Mucosa of rectum (tissue), 2 donors: Measurements from ENCODE around the gene PTCH1.
A peak's percentile ranks its signal among the peaks of the same experiment; 100 is the strongest.

ENCODE experiments used
- H3K27ac ChIP-seq, 2 donors: one replicate each; pipeline ENCODE4 v1.7.0; 2013; ENCODE audit warnings: inconsistent platforms in 2 of 2, low read depth in 2 of 2, low read length in 2 of 2
- H3K27me3 ChIP-seq, 2 donors: one replicate each; pipeline ENCODE4 v1.7.0; 2013; ENCODE audit warnings: low read length in 2 of 2; ENCODE audit not compliant: control insufficient read depth in 2 of 2, insufficient read depth in 2 of 2
- H3K36me3 ChIP-seq, 2 donors: one replicate each; pipeline ENCODE4 v1.7.0; 2013; ENCODE audit warnings: low read length in 2 of 2; ENCODE audit not compliant: control insufficient read depth in 2 of 2, insufficient read depth in 2 of 2
- H3K4me1 ChIP-seq, 2 donors: one replicate each; pipeline ENCODE4 v1.7.0; 2013; ENCODE audit warnings: low read length in 2 of 2, mild to moderate bottlenecking in 1 of 2; ENCODE audit not compliant: control insufficient read depth in 2 of 2, insufficient read depth in 2 of 2
- H3K4me3 ChIP-seq, 2 donors: one replicate each; pipeline ENCODE4 v1.7.0; 2013; ENCODE audit warnings: low read length in 2 of 2
- H3K9ac ChIP-seq, 2 donors: one replicate each; pipeline ENCODE4 v1.7.0; 2013; ENCODE audit warnings: low read length in 2 of 2, low read depth in 1 of 2, mild to moderate bottlenecking in 1 of 2
- H3K9me3 ChIP-seq, 2 donors: one replicate each; pipeline ENCODE4 v1.7.0; 2013; ENCODE audit warnings: low read length in 2 of 2; ENCODE audit not compliant: control insufficient read depth in 2 of 2
- donor health status: healthy.
- donor health status: Normal muscosa, but diverticular disease.

Gene PTCH1

GRCh38 chr9:95433096-95433819 is 83.5 kb downstream of the PTCH1 start:
- peaks cover 0 to 4% of the 10 kb centered on the region in 2 donors for H3K9me3 ChIP-seq
- no peak overlapping the region for H3K4me3 ChIP-seq
- no peaks in the 10 kb centered on the region for H3K27me3 ChIP-seq
- no peak overlapping the region for H3K9ac ChIP-seq
- H3K4me1 ChIP-seq: no peaks in the 10 kb centered on the region
- no peak overlapping the region for H3K27ac ChIP-seq
- no peaks in the 10 kb centered on the region for H3K36me3 ChIP-seq

GRCh38 chr9:95431286-95431685 is 85.5 kb downstream of the PTCH1 start:
- peaks cover 0 to 2% of the 10 kb centered on the region in 2 donors for H3K4me1 ChIP-seq
- H3K9me3 ChIP-seq: peaks cover 0 to 4% of the 10 kb centered on the region in 2 donors
- no peaks in the 10 kb centered on the region for H3K27me3 ChIP-seq
- no peak overlapping the region for H3K9ac ChIP-seq
- H3K4me3 ChIP-seq: no peak overlapping the region
- H3K36me3 ChIP-seq: no peaks in the 10 kb centered on the region
- H3K27ac ChIP-seq: no peak overlapping the region

DNA sequence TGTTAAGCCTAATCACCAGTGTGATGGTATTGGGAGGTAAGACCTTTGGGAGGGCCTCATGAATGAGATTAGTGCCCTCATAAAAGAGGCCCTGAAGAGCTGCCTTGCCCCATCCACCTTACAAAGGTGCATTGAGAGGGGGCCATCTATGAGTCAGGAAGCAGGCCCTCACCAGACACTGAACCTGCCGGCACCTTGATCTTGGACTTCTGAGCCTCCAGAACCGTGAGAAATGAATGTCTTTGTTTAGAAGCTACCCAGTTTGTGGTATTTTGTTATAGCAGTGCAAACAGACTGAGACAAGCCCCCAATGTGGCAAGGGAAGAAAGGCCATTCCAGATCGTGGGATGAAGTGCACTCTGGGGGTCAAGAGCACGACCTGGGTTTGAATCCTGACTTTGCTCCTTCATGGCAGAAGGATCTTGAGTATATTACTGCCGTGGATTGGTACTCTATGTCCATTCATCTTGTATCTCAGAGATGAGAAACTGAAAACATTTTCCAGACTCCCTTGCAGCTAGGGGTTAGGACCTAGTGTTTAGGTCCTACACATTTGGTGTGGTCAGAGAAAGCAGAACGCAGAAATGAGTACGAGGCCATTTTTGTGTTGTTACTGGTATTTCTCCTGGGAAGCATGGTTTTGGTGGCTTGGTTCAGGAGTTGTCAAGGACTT is 86.7 kb downstream of the PTCH1 start:
- no peak overlapping the region for H3K4me3 ChIP-seq
- no peaks in the 10 kb centered on the region for H3K36me3 ChIP-seq
- no peak overlapping the region for H3K27ac ChIP-seq
- no peaks in the 10 kb centered on the region for H3K27me3 ChIP-seq
- H3K9ac ChIP-seq: no peak overlapping the region
- peaks cover 4 to 6% of the 10 kb centered on the region in 2 donors for H3K4me1 ChIP-seq
- peaks cover 0 to 4% of the 10 kb centered on the region in 2 donors for H3K9me3 ChIP-seq

GRCh38 chr9:95429096-95429495 is 87.7 kb downstream of the PTCH1 start:
- Histone ChIP-seq H3K9ac (no peak overlapping the region), H3K9me3 (peaks cover 0 to 4% of the 10 kb centered on the region in 2 donors), H3K27me3 (no peaks in the 10 kb centered on the region), H3K36me3 (no peaks in the 10 kb centered on the region), H3K4me3 (no peak overlapping the region), H3K4me1 (peaks cover 4 to 6% of the 10 kb centered on the region in 2 donors), H3K27ac (no peak overlapping the region)

GRCh38 chr9:95425910-95426551 is 90.7 kb downstream of the PTCH1 start:
- peak overlapping the region; percentile 73 to 74 for H3K4me3 ChIP-seq
- H3K9me3 ChIP-seq: peaks cover 5 to 8% of the 10 kb centered on the region in 2 donors
- no peaks in the 10 kb centered on the region for H3K27me3 ChIP-seq
- H3K27ac ChIP-seq: peak overlapping the region; percentile 84 to 86
- H3K9ac ChIP-seq: peak overlapping the region; percentile 48 to 53
- H3K36me3 ChIP-seq: no peaks in the 10 kb centered on the region
- H3K4me1 ChIP-seq: peaks cover 4 to 6% of the 10 kb centered on the region in 2 donors

DNA sequence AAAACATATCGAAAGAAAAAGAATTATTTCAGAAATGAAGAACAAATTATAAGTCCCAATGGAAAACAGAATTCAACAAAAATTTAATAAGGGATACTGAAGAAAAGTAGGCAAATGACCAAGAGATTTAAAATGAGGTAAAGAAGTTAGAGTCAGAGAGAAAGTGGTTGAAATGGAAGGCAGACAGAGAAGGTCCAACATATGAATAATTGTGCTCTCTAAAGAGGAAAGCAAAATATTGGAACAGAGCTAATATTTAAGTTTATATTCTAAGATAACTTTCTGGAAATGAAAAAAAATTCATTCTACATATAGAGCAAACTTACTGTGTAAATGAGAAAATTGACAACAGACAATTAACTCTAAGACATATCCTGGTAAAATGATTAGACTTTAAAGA is 94.1 kb downstream of the PTCH1 start:
- Histone ChIP-seq H3K4me3 (no peak overlapping the region), H3K36me3 (no peaks in the 10 kb centered on the region), H3K4me1 (peaks cover 4 to 6% of the 10 kb centered on the region in 2 donors), H3K27me3 (no peaks in the 10 kb centered on the region), H3K9ac (no peak overlapping the region), H3K27ac (no peak overlapping the region), H3K9me3 (peaks cover 4 to 5% of the 10 kb centered on the region in 2 donors)

GRCh38 chr9:95420518-95420917 is 96.3 kb downstream of the PTCH1 start:
- Histone ChIP-seq H3K27ac (no peak overlapping the region), H3K4me3 (no peak overlapping the region), H3K9ac (no peak overlapping the region), H3K4me1 (no peaks in the 10 kb centered on the region), H3K36me3 (no peaks in the 10 kb centered on the region), H3K9me3 (peaks cover 4 to 5% of the 10 kb centered on the region in 2 donors), H3K27me3 (no peaks in the 10 kb centered on the region)

- no peak overlapping the region for H3K27ac ChIP-seq
- no peaks in the 10 kb centered on the region for H3K4me1 ChIP-seq
- no peaks in the 10 kb centered on the region for H3K27me3 ChIP-seq
- peaks cover 4 to 5% of the 10 kb centered on the region in 2 donors for H3K9me3 ChIP-seq
- H3K4me3 ChIP-seq: no peak overlapping the region
- no peaks in the 10 kb centered on the region for H3K36me3 ChIP-seq
- H3K9ac ChIP-seq: no peak overlapping the region
Observed at GRCh38 chr9:95419444-95419843, 97.3 kb downstream of the PTCH1 start.

- no peak overlapping the region for H3K4me3 ChIP-seq
Observed at GRCh38 chr9:95415158-95415557, 101.6 kb downstream of the PTCH1 start.

DNA sequence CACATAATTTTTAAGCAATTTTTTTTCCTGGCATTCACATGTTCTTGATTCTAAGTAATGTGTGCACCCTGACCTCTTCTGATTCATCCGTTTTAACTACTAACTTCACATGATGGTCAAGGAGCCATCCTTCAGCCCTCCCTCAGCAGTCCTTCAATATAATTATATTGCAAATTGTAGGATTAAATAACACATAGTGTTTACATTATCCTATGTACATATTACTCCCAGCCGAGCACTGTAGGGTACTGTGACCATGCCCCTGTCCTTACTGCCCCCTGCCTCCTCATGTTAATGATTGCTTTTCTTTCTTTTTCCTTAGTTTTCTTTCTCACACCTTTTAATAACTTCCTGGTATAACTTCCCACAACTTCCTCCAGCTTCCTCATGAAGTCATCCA is 103.0 kb downstream of the PTCH1 start:
- Histone ChIP-seq H3K27ac (no peak overlapping the region), H3K4me3 (no peak overlapping the region), H3K9ac (no peak overlapping the region), H3K9me3 (no peaks in the 10 kb centered on the region), H3K4me1 (no peaks in the 10 kb centered on the region), H3K27me3 (no peaks in the 10 kb centered on the region), H3K36me3 (no peaks in the 10 kb centered on the region)

More at GRCh38 chr9:95415158-95415557, 101.6 kb downstream of the PTCH1 start:
- H3K27me3 ChIP-seq: no peaks in the 10 kb centered on the region
- no peak overlapping the region for H3K27ac ChIP-seq
- H3K9me3 ChIP-seq: no peaks in the 10 kb centered on the region
- no peak overlapping the region for H3K9ac ChIP-seq
- H3K36me3 ChIP-seq: no peaks in the 10 kb centered on the region
- H3K4me1 ChIP-seq: no peaks in the 10 kb centered on the region
